D721Med (cell line): ENCODE measurements around the gene FBXL22.

Experiments
- DNase-seq: peaks from one replicate; pipeline ENCODE4 v3.0.0; 2011; ENCODE audit warnings: low spot score; ENCODE audit not compliant: insufficient read length
- FAIRE-seq: peaks from 2 replicates; lab custom pipeline; 2011; peaks lifted over from hg19 to GRCh38; lab: Jason Lieb, UNC
- TF ChIP-seq, protein P1 (sequence below): IDR thresholded peaks from 2 replicates; pipeline ENCODE4 v1.5.1; 2012; ENCODE audit warnings: mild to moderate bottlenecking, control low read depth; ENCODE audit not compliant: insufficient read depth; ENCODE audit errors: missing control alignments

FBXL22 gene, protein sequence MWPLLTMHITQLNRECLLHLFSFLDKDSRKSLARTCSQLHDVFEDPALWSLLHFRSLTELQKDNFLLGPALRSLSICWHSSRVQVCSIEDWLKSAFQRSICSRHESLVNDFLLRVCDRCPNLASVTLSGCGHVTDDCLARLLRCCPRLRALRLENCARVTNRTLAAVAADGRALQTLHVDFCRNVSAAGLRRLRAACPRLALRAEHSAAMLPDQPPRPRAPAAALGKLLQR

DNA sequence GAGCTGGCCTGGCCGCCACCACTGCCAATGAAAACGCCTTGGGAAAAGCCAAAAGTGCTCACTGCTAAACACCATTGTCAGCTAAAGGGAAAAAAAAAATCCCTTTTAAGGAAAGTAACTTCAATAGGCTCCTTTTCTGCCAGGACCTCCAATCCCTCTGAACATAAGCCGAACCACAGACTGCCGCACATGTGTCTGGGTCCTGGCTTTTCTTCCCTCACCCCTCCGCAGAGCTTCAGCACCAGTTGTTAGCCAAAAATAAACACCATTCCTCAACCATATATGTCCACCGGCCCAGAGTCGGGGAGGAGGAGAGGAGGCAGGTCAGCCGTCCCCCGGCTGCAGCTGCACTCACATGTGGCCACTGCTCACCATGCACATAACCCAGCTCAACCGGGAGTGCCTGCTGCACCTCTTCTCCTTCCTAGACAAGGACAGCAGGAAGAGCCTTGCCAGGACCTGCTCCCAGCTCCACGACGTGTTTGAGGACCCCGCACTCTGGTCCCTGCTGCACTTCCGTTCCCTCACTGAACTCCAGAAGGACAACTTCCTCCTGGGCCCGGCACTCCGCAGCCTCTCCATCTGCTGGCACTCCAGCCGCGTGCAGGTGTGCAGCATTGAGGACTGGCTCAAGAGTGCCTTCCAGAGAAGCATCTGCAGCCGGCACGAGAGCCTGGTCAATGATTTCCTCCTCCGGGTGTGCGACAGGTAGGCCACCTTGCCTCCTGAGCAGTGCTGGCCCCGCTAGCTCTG is at the start of gene FBXL22:
Gene FBXL22, plus strand, starts transcription at position 350 of the 753 bp plus-strand sequence. Its CDS starts 6 bp downstream, at position 356.
- DNase-seq (no peak), FAIRE-seq (no peak)
- TF ChIP-seq, protein P1, sequence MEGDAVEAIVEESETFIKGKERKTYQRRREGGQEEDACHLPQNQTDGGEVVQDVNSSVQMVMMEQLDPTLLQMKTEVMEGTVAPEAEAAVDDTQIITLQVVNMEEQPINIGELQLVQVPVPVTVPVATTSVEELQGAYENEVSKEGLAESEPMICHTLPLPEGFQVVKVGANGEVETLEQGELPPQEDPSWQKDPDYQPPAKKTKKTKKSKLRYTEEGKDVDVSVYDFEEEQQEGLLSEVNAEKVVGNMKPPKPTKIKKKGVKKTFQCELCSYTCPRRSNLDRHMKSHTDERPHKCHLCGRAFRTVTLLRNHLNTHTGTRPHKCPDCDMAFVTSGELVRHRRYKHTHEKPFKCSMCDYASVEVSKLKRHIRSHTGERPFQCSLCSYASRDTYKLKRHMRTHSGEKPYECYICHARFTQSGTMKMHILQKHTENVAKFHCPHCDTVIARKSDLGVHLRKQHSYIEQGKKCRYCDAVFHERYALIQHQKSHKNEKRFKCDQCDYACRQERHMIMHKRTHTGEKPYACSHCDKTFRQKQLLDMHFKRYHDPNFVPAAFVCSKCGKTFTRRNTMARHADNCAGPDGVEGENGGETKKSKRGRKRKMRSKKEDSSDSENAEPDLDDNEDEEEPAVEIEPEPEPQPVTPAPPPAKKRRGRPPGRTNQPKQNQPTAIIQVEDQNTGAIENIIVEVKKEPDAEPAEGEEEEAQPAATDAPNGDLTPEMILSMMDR = no peak

DNA sequence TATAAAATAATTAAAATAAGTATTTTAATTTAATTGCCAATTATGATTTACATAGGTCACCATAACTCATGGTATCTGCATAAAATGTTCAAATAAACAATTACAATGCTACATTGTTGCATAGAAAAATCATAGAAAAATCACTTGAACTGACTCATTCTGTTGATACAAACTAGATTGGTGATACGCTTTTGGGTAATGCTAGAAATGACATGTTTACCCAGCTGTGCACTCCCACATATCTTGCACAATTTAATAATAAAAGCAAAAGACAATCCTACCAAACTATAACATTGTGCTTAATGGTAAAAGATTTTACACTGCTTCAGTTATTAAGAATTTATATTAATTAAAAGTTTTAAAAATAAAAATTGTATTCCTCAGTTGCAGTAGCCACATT is 45.8 kb upstream of the FBXL22 start:
- no peak for FAIRE-seq
- no peak for DNase-seq
- TF ChIP-seq, protein P1 = no peak

DNA sequence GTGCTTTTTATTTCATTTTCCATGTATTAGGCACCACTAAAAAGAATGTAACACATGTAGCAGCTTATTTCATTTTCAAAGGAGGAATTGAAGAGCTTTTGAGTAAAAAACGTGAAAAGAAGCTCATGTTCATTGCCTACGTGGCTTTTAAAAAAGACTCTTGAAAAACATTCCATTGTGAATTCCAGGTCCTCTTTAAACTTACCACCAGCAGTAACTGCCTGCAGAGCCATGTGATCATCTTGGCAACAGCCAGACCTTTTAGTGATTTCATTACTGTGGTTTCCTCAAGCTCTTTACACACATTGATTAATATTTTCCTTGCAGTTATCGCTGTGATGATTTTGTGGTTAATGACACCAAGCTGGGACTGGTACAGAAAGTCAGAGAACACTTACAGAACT is 43.8 kb upstream of the FBXL22 start:
- TF ChIP-seq, protein P1 = no peak
- FAIRE-seq (no peak), DNase-seq (no peak)

DNA sequence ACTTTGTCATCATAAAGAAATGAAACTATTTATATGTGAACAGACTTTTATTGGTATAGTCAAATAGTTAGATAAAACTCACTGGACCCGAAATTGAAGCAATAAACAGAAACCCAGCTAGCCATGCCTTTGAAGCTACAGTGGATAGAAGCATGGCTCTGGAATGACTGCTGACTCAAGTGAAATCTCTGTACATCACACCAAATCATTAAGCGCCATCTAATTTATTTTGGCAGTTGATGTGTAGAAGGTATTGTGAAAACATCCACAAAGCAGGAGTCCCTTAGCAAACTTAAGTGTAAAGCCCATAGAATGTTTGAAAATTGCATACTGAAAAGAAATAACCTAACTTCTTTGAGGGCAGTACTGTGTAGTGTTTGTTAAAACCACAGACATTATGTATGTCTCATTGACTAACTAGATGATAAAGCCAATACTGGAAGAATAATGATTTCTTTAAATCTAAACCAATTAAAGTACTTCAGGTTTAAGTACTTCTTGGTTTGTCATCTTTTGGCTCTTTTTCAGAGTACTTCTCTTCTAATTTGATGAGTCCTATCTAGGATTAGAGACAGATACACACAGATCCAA is 42.8 kb upstream of the FBXL22 start:
- FAIRE-seq = peak; percentile 81
- TF ChIP-seq, protein P1 = no peak
- DNase-seq = no peak

DNA sequence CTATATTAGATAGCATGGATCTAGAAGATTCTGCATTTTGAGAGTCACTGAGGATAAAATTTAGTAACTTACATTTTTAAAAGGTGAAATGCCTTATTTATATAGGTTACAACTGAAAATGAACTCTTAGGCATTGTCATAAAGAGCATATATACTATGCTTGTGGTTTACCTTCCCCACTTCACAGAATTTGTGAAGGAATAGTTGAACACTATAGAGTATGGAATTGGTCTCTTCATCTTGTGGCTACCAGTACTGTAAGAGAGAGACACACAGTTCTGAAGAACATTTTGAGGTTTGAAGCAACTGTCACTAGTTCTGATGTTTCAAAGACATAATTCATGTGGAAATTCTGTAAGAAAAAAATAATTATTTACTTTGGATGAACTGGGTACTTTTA is 41.7 kb upstream of the FBXL22 start:
- DNase-seq (no peak), FAIRE-seq (no peak)
- TF ChIP-seq, protein P1 = no peak

DNA sequence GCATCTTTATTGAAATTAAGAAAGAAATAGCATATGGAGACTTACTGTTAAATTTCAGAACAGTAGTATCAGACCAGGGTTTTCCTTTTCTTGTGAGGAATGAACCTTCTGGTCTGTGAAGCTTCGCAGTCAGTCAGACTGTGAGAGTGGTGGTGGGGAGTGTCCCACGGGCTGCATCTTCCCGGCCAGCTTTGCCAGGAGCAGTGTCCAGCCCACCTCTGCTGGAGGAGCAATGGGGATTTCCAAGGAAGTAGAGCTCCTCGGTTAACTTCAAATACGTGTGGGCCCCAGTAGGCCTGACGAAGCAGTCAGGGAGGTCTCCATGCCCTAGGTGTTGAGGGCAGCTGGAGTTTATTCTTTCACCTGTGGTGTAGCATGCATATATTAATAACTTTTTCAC is 40.9 kb upstream of the FBXL22 start:
- FAIRE-seq (no peak), DNase-seq (no peak)
- TF ChIP-seq, protein P1 = no peak
